ENCODE data around the gene MECP2. TPM values are rescaled to one million over a fixed set of nuclear protein-coding genes. Genes with fewer than 3 reads are reported as not detected.

MECP2 gene
- total RNA-seq, 1 donor from 2014 or later, result 26.7 TPM

- H3F3A ChIP-seq (ENCODE audit: low read depth), result no peaks in the 10 kb centered on the region
- H3K27ac ChIP-seq, result no peak overlapping the region
- H3K4me3 Mint-ChIP-seq, result no peak overlapping the region
- no peaks in the 10 kb centered on the region for H3K27me3 ChIP-seq
- no peaks in the 10 kb centered on the region for H3K9me3 ChIP-seq (ENCODE audit: low read depth)
- no peaks in the 10 kb centered on the region for H3K27me3 Mint-ChIP-seq (ENCODE audit: insufficient read depth, low read depth)
- H3K4me1 Mint-ChIP-seq, result peaks cover 13% of the 10 kb centered on the region
- H3K36me3 Mint-ChIP-seq, result peaks cover 3% of the 10 kb centered on the region
- TF ChIP-seq EZH2phosphoT487 (IDR thresholded peaks at IDR 0.05) (no peak), CTCF (IDR thresholded peaks at IDR 0.05) (no peak), EZH2 (IDR thresholded peaks at IDR 0.05) (no peak)
- peaks cover 19% of the 10 kb centered on the region for H3K9me3 Mint-ChIP-seq
- no peak for DNase-seq (ENCODE audit: low spot score)
- H3K27ac Mint-ChIP-seq, result no peak overlapping the region
- H3K36me3 ChIP-seq, result no peaks in the 10 kb centered on the region
- no peak overlapping the region for H3K4me3 ChIP-seq
- H3K4me2 ChIP-seq, result no peak overlapping the region
- no peak overlapping the region for H2AFZ ChIP-seq (replicated peaks)
- no peak overlapping the region for H3K9ac ChIP-seq
- no peaks in the 10 kb centered on the region for H3K4me1 ChIP-seq
- no peaks in the 10 kb centered on the region for H3K79me2 ChIP-seq (ENCODE audit: low read depth)
- H4K20me1 ChIP-seq (ENCODE audit: low read depth), result no peaks in the 10 kb centered on the region
These were observed 81.8 kb downstream of the MECP2 start for GRCh38 chrX:154015581-154016264.

DNA sequence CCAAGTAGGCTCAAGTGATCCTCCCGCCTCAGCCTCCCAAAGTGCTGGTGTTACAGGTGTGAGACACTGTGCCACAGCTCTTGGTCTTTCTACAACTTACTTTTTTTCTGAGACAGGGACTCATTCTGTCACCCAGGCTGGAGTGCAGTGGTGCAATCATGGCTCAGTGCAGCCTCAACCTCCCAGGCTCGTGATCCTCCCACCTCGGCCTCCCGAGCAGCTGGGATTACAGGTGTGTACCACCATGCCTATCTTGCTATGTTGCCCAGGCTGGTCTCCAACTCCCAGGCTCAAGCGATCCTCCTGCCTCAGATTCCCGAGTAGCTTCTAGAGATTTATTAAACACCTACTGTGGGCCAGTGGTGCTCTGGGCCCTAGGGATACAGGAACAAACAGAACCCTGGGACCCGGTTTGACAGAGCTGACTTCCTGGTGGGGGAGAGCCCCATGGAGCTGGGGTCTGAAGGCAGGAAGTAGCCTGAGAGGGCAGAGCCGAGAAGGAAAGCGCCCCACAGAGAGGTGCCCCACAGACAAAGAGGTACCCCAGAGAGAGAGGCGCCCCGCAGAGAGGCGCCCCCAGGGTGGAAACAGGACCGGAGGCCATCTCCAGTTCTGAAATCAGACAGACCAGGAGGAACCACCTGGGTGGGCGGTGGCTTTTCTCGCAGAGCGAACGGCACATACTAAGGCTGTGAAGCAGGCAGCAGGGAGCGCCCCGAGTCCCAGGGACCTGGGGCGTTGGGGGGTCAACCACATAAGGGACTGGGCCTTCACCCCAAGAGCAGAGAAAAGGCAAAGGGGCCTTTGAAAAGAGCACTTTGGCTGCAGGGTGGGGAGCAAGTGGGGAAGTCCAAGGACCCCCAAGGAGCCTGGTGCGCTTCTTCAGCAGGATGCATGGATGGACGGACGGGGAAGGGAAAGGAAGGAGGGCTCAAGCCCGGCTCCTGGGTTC, 82.8 kb downstream of the MECP2 start:
- Histone ChIP-seq H3K79me2 (ENCODE audit: low read depth) (no peaks in the 10 kb centered on the region), H3K9ac (no peak overlapping the region), H4K20me1 (ENCODE audit: low read depth) (no peaks in the 10 kb centered on the region), H3K4me1 (no peaks in the 10 kb centered on the region), H3K36me3 (no peaks in the 10 kb centered on the region), H2AFZ (replicated peaks) (no peak overlapping the region), H3F3A (ENCODE audit: low read depth) (no peaks in the 10 kb centered on the region), H3K4me2 (no peak overlapping the region), H3K27ac (no peak overlapping the region), H3K9me3 (ENCODE audit: low read depth) (no peaks in the 10 kb centered on the region), H3K4me3 (no peak overlapping the region), H3K27me3 (no peaks in the 10 kb centered on the region)
- H3K9me3 Mint-ChIP-seq, result peaks cover 15% of the 10 kb centered on the region
- TF ChIP-seq EZH2phosphoT487 (IDR thresholded peaks at IDR 0.05) (no peak), EZH2 (IDR thresholded peaks at IDR 0.05) (no peak), CTCF (IDR thresholded peaks at IDR 0.05) (no peak)
- H3K27ac Mint-ChIP-seq, result no peak overlapping the region
- H3K36me3 Mint-ChIP-seq, result peaks cover 3% of the 10 kb centered on the region
- no peak overlapping the region for H3K4me3 Mint-ChIP-seq
- peaks cover 7% of the 10 kb centered on the region for H3K4me1 Mint-ChIP-seq
- no peak for DNase-seq (ENCODE audit: low spot score)
- H3K27me3 Mint-ChIP-seq (ENCODE audit: insufficient read depth, low read depth), result no peaks in the 10 kb centered on the region

- Mint-ChIP-seq H3K4me1 (peaks cover 5% of the 10 kb centered on the region), H3K27ac (no peak overlapping the region)
- peak; percentile 76 for TF ChIP-seq CTCF (IDR thresholded peaks at IDR 0.05)
- no peak for TF ChIP-seq EZH2phosphoT487 (IDR thresholded peaks at IDR 0.05)
These were observed 83.7 kb downstream of the MECP2 start for GRCh38 chrX:154013614-154014360.

More at GRCh38 chrX:154013614-154014360, 83.7 kb downstream of the MECP2 start:
- no peaks in the 10 kb centered on the region for H3K4me1 ChIP-seq
- H3K4me2 ChIP-seq, result no peak overlapping the region
- Mint-ChIP-seq H3K36me3 (peaks cover under 1% of the 10 kb centered on the region), H3K9me3 (peaks cover 13% of the 10 kb centered on the region), H3K27me3 (ENCODE audit: insufficient read depth, low read depth) (no peaks in the 10 kb centered on the region), H3K4me3 (no peak overlapping the region)
- no peaks in the 10 kb centered on the region for H3K36me3 ChIP-seq
- no peak overlapping the region for H3K27ac ChIP-seq
- H2AFZ ChIP-seq (replicated peaks), result no peak overlapping the region
- no peaks in the 10 kb centered on the region for H3K9me3 ChIP-seq (ENCODE audit: low read depth)
- no peaks in the 10 kb centered on the region for H3K79me2 ChIP-seq (ENCODE audit: low read depth)
- H3K27me3 ChIP-seq, result no peaks in the 10 kb centered on the region
- peak; percentile 59 for DNase-seq (ENCODE audit: low spot score)
- no peaks in the 10 kb centered on the region for H3F3A ChIP-seq (ENCODE audit: low read depth)
- H4K20me1 ChIP-seq (ENCODE audit: low read depth), result no peaks in the 10 kb centered on the region
- H3K4me3 ChIP-seq, result no peak overlapping the region
- H3K9ac ChIP-seq, result no peak overlapping the region

Measured in neural progenitor cell (in vitro differentiated cells).